Activated CD4-positive, alpha-beta T cell treated with anti-CD3 and anti-CD28 coated beads, Interleukin-2, amount 50 U/mL, for 48 hours (primary cell): ENCODE results near the gene EIF2B5.
"Not testable (repeated sequence)": the region's sequence is repeated elsewhere in the genome, so short reads cannot be mapped to it uniquely, and the experiment has no call there.

Experiments
- DNase-seq, 2 experiments: peaks; one replicate each; pipeline ENCODE4 v3.0.0-alpha.2; 2020

Gene EIF2B5

GRCh38 chr3:184135149-184135910 lies at the start of gene EIF2B5:
Gene EIF2B5, plus strand, starts transcription at chr3:184135358. Its CDS starts 28 bp downstream, at chr3:184135386.
- DNase-seq, result peak; percentile 89 to 91

- no peak for DNase-seq
These were observed 49.7 kb upstream of the EIF2B5 start for GRCh38 chr3:184085389-184085852.

- no peak for DNase-seq
These were observed 43.0 kb upstream of the EIF2B5 start for GRCh38 chr3:184092199-184092598.

- no peak for DNase-seq
These were observed 38.3 kb upstream of the EIF2B5 start, which contains the start of gene HTR3E for GRCh38 chr3:184096811-184097383. Gene HTR3E, plus strand, starts transcription at chr3:184097064. Its CDS starts 466 bp downstream, at chr3:184097530.

DNA sequence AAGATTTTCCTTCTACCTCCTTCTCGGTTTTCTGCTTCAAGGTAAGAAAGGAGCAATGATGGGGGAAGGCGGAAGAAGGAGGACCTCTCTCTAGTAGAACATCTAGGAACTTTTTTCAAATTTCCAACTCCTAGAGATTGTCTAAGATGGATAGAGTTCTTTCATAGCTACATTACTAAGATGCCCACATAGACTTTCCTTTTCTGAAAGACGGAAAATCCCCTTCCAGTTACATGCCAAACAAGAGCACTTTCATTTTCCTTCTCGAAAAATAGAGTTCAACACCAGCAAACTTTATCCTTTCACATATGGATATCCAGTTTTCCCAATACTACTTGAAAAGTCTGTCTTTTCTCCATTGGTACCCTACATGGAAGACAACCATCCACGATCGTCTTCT lies 37.6 kb upstream of the EIF2B5 start:
- no peak for DNase-seq

GRCh38 chr3:184099806-184100686 lies 35.1 kb upstream of the EIF2B5 start:
- DNase-seq, result no peak

DNA sequence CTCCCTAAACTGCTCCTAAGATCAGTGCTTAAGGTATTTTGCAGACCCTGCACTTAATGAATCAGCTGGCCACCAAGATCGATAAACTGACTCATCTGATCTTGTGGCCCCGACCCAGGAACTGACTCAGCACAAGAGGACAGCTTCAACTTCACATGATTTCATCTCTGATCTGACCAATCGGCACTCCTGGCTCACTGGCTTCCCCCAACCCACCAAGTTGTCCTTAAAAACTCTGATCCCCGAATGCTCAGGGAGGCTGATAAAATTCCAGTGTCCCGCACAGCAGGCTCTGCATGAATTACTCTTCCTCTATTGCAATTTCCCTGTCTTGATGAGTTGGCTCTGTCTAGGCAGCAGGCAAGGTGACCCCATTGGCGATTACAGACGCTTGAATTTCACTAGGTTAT lies 24.8 kb upstream of the EIF2B5 start:
- no peak for DNase-seq

DNA sequence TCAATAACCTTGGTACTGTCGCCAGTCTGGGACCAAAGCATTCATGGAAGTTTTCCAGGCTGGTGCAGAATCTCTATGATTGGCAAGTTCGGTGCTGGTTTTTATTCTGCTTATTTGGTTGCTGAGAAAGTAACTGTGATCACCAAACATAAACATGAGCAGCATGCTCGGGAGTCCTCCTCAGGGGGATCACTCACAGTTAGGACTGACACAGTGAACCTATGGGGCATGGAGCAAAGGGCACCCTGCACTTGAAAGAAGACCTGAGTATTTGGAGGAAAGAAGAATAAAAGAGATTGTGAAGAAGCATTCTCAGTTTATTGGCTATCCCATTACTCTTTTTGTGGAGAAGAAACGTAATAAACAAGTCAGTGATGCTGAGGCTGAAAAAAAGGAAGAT lies 19.1 kb upstream of the EIF2B5 start:
- DNase-seq, result no peak

- no peak for DNase-seq
These were observed 17.5 kb upstream of the EIF2B5 start for GRCh38 chr3:184117636-184118035.

GRCh38 chr3:184121031-184121430 lies 14.1 kb upstream of the EIF2B5 start:
- DNase-seq, result not testable (repeated sequence)

- no peak for DNase-seq
These were observed 9.2 kb upstream of the EIF2B5 start for GRCh38 chr3:184126006-184126405.

DNA sequence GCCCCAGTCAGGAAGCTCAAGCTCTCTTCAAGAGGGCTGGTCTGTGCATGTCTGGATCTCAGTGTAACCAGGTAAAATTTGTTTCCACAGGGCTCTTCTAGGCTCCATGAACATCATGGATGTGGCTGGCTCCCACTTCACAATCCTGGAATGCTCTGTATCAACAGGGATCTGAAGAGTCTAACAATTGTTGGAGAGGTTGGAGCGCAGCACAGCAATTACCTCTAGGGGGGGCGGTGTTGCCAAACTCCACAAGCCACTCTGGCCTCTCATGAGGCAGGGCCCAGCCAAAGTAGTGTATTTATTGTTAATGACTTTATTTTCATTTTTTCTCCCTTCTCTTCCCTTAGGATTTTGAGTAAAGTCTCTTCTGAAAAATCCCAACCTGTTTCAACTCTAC lies 6.1 kb upstream of the EIF2B5 start:
- DNase-seq, result peak; percentile 8 to 15

GRCh38 chr3:184132945-184133344 lies 2.2 kb upstream of the EIF2B5 start:
- no peak for DNase-seq

GRCh38 chr3:184133840-184134745 lies 1.1 kb upstream of the EIF2B5 start:
- peak; percentile 73 to 77 for DNase-seq

DNA sequence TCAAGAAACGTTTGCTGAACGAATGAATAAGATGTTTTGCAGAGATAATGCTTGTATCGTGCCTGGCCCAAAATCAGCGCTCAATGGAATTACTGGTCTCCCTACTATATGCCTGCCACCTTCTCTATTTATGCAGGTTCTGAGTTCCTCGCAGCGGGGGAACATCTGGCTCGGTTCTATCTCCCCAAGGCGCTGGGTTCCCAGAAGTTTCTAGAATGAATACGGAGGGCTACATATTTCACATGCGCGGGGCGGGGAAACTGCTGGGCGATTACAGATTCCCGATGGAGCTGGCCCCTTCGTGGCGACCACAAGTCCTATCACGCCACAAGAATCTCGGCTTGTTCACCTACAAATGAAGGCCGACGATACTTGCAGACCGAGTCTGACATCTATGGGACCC lies 411 bp upstream of the EIF2B5 start:
- DNase-seq, result no peak

GRCh38 chr3:184135911-184136260 lies 728 bp downstream of the EIF2B5 start:
- no peak for DNase-seq

DNA sequence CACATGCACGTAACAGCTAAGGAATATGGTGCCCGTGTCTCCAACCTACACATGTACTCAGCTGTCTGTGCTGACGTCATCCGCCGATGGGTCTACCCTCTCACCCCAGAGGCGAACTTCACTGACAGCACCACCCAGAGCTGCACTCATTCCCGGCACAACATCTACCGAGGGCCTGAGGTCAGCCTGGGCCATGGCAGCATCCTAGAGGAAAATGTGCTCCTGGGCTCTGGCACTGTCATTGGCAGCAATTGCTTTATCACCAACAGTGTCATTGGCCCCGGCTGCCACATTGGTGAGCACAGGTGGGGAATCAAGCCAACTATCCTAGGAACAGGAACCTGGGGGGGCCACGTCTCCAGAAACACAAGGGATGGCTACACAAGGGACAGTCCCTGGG lies 5.3 kb downstream of the EIF2B5 start:
- no peak for DNase-seq

DNA sequence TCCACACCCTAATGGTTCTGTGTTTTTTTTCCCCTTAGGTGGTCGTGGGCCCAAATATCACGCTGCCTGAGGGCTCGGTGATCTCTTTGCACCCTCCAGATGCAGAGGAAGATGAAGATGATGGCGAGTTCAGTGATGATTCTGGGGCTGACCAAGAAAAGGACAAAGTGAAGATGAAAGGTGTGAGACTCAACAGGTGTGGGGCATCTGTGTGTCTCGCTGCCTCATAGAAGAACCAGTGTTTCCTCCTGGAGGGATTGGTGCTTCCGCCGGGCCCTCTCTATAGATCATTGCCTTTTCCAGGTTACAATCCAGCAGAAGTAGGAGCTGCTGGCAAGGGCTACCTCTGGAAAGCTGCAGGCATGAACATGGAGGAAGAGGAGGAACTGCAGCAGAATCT lies 7.0 kb downstream of the EIF2B5 start:
- DNase-seq, result no peak

- no peak for DNase-seq
These were observed 8.2 kb downstream of the EIF2B5 start for GRCh38 chr3:184143327-184143726.

- no peak for DNase-seq
These were observed 9.3 kb downstream of the EIF2B5 start for GRCh38 chr3:184144505-184144904.

- peak; percentile 22 to 29 for DNase-seq
These were observed 10.0 kb downstream of the EIF2B5 start for GRCh38 chr3:184145111-184145524.

GRCh38 chr3:184145751-184146270 lies 10.7 kb downstream of the EIF2B5 start:
- no peak for DNase-seq
